DND-41 (cell line): Measurements from ENCODE around the gene ZC2HC1B.

Experiments
- ATAC-seq: fragments of 200-7000 bp; cut with Tn5 transposase; 3 replicates; pipeline ENCODE4 v1.9.1; 2021; ENCODE audit warnings: low read depth; ENCODE audit not compliant: insufficient read depth
- DNase-seq: peaks from one replicate; pipeline ENCODE4 v3.0.0-alpha.2; 2020
- H2AFZ ChIP-seq: 2 replicates; pipeline ENCODE4 v1.6.0; 2012; ENCODE audit warnings: low read depth, low read length
- H3K27ac ChIP-seq: 2 replicates; pipeline ENCODE4 v1.5.1; 2012; ENCODE audit warnings: low read length, inconsistent platforms
- H3K27me3 ChIP-seq: fragments of 200-600 bp; sonication (generic); 2 replicates; pipeline ENCODE4 v1.6.0; 2012; ENCODE audit warnings: low read length, mild to moderate bottlenecking, inconsistent platforms; ENCODE audit not compliant: insufficient read depth, poor library complexity
- H3K36me3 ChIP-seq: 2 replicates; pipeline ENCODE4 v1.5.1; 2012; ENCODE audit warnings: low read length, inconsistent platforms; ENCODE audit not compliant: insufficient read depth
- H3K4me1 ChIP-seq: 2 replicates; pipeline ENCODE4 v1.5.1; 2012; ENCODE audit warnings: mild to moderate bottlenecking, low read length; ENCODE audit not compliant: insufficient read depth
- H3K4me2 ChIP-seq: 2 replicates; pipeline ENCODE4 v1.6.0; 2012; ENCODE audit warnings: mild to moderate bottlenecking, moderate library complexity, low read length, inconsistent platforms; ENCODE audit not compliant: insufficient read depth
- H3K4me3 ChIP-seq, 2 experiments: fragments of 200-600 bp in 1 of 2; shearing (Covaris generic) in 1 of 2; 2 replicates each; pipeline ENCODE4 v1.5.1; 2012 to 2016; ENCODE audit warnings: inconsistent platforms in 2 of 2, low read length in 2 of 2, mild to moderate bottlenecking in 2 of 2, low read depth in 1 of 2, moderate library complexity in 1 of 2
- H3K79me2 ChIP-seq: 2 replicates; pipeline ENCODE4 v1.6.0; 2012; ENCODE audit warnings: low read length, inconsistent platforms; ENCODE audit not compliant: insufficient read depth
- H3K9ac ChIP-seq: 2 replicates; pipeline ENCODE4 v1.6.0; 2012; ENCODE audit warnings: low read depth, mild to moderate bottlenecking, inconsistent platforms, low read length, moderate library complexity
- H3K9me3 ChIP-seq: 2 replicates; pipeline ENCODE4 v1.5.1; 2012; ENCODE audit warnings: low read length, moderate library complexity, mild to moderate bottlenecking, inconsistent platforms; ENCODE audit not compliant: insufficient read depth, severe bottlenecking
- H4K20me1 ChIP-seq: 2 replicates; pipeline ENCODE4 v1.6.0; 2012; ENCODE audit warnings: low read length; ENCODE audit not compliant: insufficient read depth
- CTCF ChIP-seq: IDR thresholded peaks from 2 replicates; pipeline ENCODE4 v1.5.1; 2012; ENCODE audit warnings: borderline replicate concordance, low read length, moderate library complexity, mild to moderate bottlenecking; ENCODE audit not compliant: poor library complexity, severe bottlenecking; ENCODE audit errors: extremely low read depth
- EZH2 ChIP-seq: IDR thresholded peaks from 3 replicates; pipeline ENCODE4 v1.6.1; 2012; ENCODE audit warnings: borderline replicate concordance, low read depth, mild to moderate bottlenecking, moderate library complexity, low read length, inconsistent platforms; ENCODE audit not compliant: severe bottlenecking

The ZC2HC1B gene

GRCh38 chr6:143839196-143839595 lies 25.1 kb upstream of the ZC2HC1B start:
- DNase-seq (no peak), ATAC-seq (no peak)
- Histone ChIP-seq H4K20me1 (no peaks in the 10 kb centered on the region), H3K9me3 (no peaks in the 10 kb centered on the region), H3K4me3 (no peak overlapping the region), H3K9ac (no peak overlapping the region), H3K4me1 (peaks cover 9% of the 10 kb centered on the region), H3K79me2 (peaks cover 11% of the 10 kb centered on the region), H3K36me3 (peaks cover under 1% of the 10 kb centered on the region; the same call in 1 of the 2 replicates), H2AFZ (no peak overlapping the region), H3K4me2 (no peak overlapping the region), H3K27ac (no peak overlapping the region), H3K27me3 (no peaks in the 10 kb centered on the region)
- TF ChIP-seq CTCF (no peak), EZH2 (no peak)

GRCh38 chr6:143840595-143841265 lies 23.5 kb upstream of the ZC2HC1B start:
- H3K4me1 ChIP-seq = peaks cover 20% of the 10 kb centered on the region
- ATAC-seq (no peak), DNase-seq (no peak)
- TF ChIP-seq CTCF (no peak), EZH2 (no peak)
- H2AFZ ChIP-seq = no peak overlapping the region
- no peak overlapping the region for H3K4me2 ChIP-seq
- H3K79me2 ChIP-seq = peaks cover 25% of the 10 kb centered on the region
- no peak overlapping the region for H3K27ac ChIP-seq
- H3K4me3 ChIP-seq = no peak overlapping the region
- H3K9ac ChIP-seq = no peak overlapping the region
- H3K9me3 ChIP-seq = no peaks in the 10 kb centered on the region
- peaks cover 16% of the 10 kb centered on the region for H3K36me3 ChIP-seq
- no peaks in the 10 kb centered on the region for H3K27me3 ChIP-seq
- 0 out of 2 replicates have a peak, but pooled peaks cover 4% of the 10 kb centered on the region for H4K20me1 ChIP-seq

- Histone ChIP-seq H3K9me3 (no peaks in the 10 kb centered on the region), H3K36me3 (peaks cover 33% of the 10 kb centered on the region), H2AFZ (peak overlapping the region; percentile 87), H4K20me1 (0 out of 2 replicates have a peak, but pooled peaks cover 4% of the 10 kb centered on the region), H3K4me1 (peaks cover 25% of the 10 kb centered on the region), H3K79me2 (peaks cover 39% of the 10 kb centered on the region), H3K9ac (peak overlapping the region; percentile 84), H3K27me3 (no peaks in the 10 kb centered on the region), H3K4me2 (peak overlapping the region; percentile 73), H3K4me3 (peak overlapping the region; percentile 44 to 82; a peak in 3 of 4 replicates), H3K27ac (peak overlapping the region; percentile 84)
- TF ChIP-seq CTCF (no peak), EZH2 (no peak)
- DNase-seq (no peak), ATAC-seq (no peak)
Observed at GRCh38 chr6:143842461-143842901, 21.8 kb upstream of the ZC2HC1B start.
